GM21723 (cell line): ENCODE results near the gene EPC1.

Source experiments
- ATAC-seq: cut with Tn5 transposase; IDR thresholded peaks from one replicate; pipeline ENCODE4 v1.9.1; 2021; ENCODE audit warnings: mild to moderate bottlenecking, moderate library complexity; ENCODE audit not compliant: unreplicated experiment

The EPC1 gene

GRCh38 chr10:32298075-32298812 lies 48.7 kb downstream of the EPC1 start:
- no peak for ATAC-seq

- no peak for ATAC-seq
These were observed 51.9 kb downstream of the EPC1 start for GRCh38 chr10:32295027-32295426.

GRCh38 chr10:32293581-32293980 lies 53.4 kb downstream of the EPC1 start:
- ATAC-seq, result no peak

- ATAC-seq, result no peak
These were observed 67.2 kb downstream of the EPC1 start for GRCh38 chr10:32279795-32280194.

GRCh38 chr10:32273336-32273735 lies 73.6 kb downstream of the EPC1 start:
- no peak for ATAC-seq

GRCh38 chr10:32271617-32272016 lies 75.3 kb downstream of the EPC1 start:
- no peak for ATAC-seq

- ATAC-seq, result no peak
These were observed 77.4 kb downstream of the EPC1 start for GRCh38 chr10:32269343-32270100.

- no peak for ATAC-seq
These were observed 78.2 kb downstream of the EPC1 start for GRCh38 chr10:32268788-32269187.

GRCh38 chr10:32266979-32267378 lies 80.0 kb downstream of the EPC1 start:
- ATAC-seq, result no peak

- no peak for ATAC-seq
These were observed 80.4 kb downstream of the EPC1 start for GRCh38 chr10:32266566-32266965.

- ATAC-seq, result no peak
These were observed 81.2 kb downstream of the EPC1 start for GRCh38 chr10:32265756-32266155.

- ATAC-seq, result no peak
These were observed 83.7 kb downstream of the EPC1 start for GRCh38 chr10:32263300-32263699.

- no peak for ATAC-seq
These were observed 87.4 kb downstream of the EPC1 start for GRCh38 chr10:32259551-32259950.

GRCh38 chr10:32256613-32257437 lies 90.1 kb downstream of the EPC1 start:
- ATAC-seq, result peak; percentile 77

- no peak for ATAC-seq
These were observed 93.1 kb downstream of the EPC1 start for GRCh38 chr10:32253821-32254220.

- ATAC-seq, result no peak
These were observed 93.7 kb downstream of the EPC1 start for GRCh38 chr10:32253276-32253675.

- peak; percentile 82 for ATAC-seq
These were observed 96.5 kb downstream of the EPC1 start for GRCh38 chr10:32250489-32250888.

- ATAC-seq, result no peak
These were observed 100.3 kb downstream of the EPC1 start for GRCh38 chr10:32246685-32247084.

- ATAC-seq, result no peak
These were observed 101.2 kb downstream of the EPC1 start for GRCh38 chr10:32245760-32246159.

- ATAC-seq, result no peak
These were observed 102.3 kb downstream of the EPC1 start for GRCh38 chr10:32244421-32245207.

GRCh38 chr10:32244011-32244410 lies 102.9 kb downstream of the EPC1 start:
- ATAC-seq, result no peak
